ENCODE results near the gene AK1. TPM values are rescaled to one million over a fixed set of nuclear protein-coding genes. Genes with fewer than 3 reads are reported as not detected.

AK1 gene
- total and polyA plus RNA-seq, 2 donors (not counting 3 experiments of a cell fraction or from before 2014, with no cell fraction given), result 115 to 148 TPM

- POLR2A ChIA-PET, result interaction anchor here (1.4 kb wide), 1 partner anchor 11 kb away, joined by 3 read pairs; no protein-coding TSS in a partner anchor
- Histone ChIP-seq H3K4me3 (replicated peaks in 1 of 3; ENCODE audit: insufficient read depth in 1 of 3, low read depth in 1 of 3, low read length in 3 of 3) (no peak overlapping the region), H4K20me1 (replicated peaks; ENCODE audit: control insufficient read depth, extremely low read depth, insufficient read depth, low read length) (no peaks in the 10 kb centered on the region), H2AFZ (ENCODE audit: low read depth, low read length) (no peak overlapping the region), H3K79me2 (ENCODE audit: control insufficient read depth, insufficient read depth, low read length) (no peaks in the 10 kb centered on the region), H3K9me3 (replicated peaks; ENCODE audit: control insufficient read depth, insufficient read depth, low read length) (no peaks in the 10 kb centered on the region), H3K27ac (ENCODE audit: insufficient read depth, low read depth, low read length) (no peak overlapping the region), H3K4me2 (ENCODE audit: insufficient read depth, low read length) (no peak overlapping the region), H3K36me3 (ENCODE audit: control insufficient read depth in 2 of 2, extremely low read depth in 1 of 2, insufficient read depth in 2 of 2, low read length in 2 of 2) (no peaks in the 10 kb centered on the region), H3K4me1 (ENCODE audit: control insufficient read depth, extremely low read depth, insufficient read depth, low read length) (peaks cover 36% of the 10 kb centered on the region), H3K9me1 (replicated peaks; ENCODE audit: control insufficient read depth, extremely low read depth, insufficient read depth, low read length) (no peaks in the 10 kb centered on the region), H3K27me3 (ENCODE audit: control insufficient read depth in 2 of 2, insufficient read depth in 2 of 2, low read length in 2 of 2) (no peaks in the 10 kb centered on the region), H3K9ac (replicated peaks; ENCODE audit: extremely low read depth, insufficient read depth, low read length) (no peak overlapping the region)
- DNase-seq (ENCODE audit: low read depth, low spot score) (no peak), FAIRE-seq (no peak)
- dilution Hi-C loops (cut with MboI; ENCODE audit: extremely low pct_ligation_motif_present, low sequenced_read_pairs), result no loop called here
- intact Hi-C loops (cut with micrococcal nuclease), result no loop called here
- CTCF ChIA-PET, result interaction anchor here (0.5 to 3.5 kb wide), 8 partner anchors 9 to 66 kb away, joined by 3 to 12 read pairs (median 3); partner anchors contain the start of gene ENG
- TF ChIP-seq JUN (IDR thresholded peaks at IDR 0.05; ENCODE audit: borderline replicate concordance, insufficient read depth, insufficient read length, low read depth) (no peak), GATA2 (IDR thresholded peaks at IDR 0.05; ENCODE audit: insufficient read depth, insufficient read length, low read depth, low read length) (no peak), POLR2AphosphoS5 (IDR thresholded peaks at IDR 0.05; ENCODE audit: insufficient read depth, low read depth, low read length) (no peak), POLR2A (IDR thresholded peaks at IDR 0.05; ENCODE audit: low read depth, low read length) (no peak), EZH2 (IDR thresholded peaks at IDR 0.05; ENCODE audit: borderline replicate concordance, low read depth, low read length, severe bottlenecking) (no peak), FOS (IDR thresholded peaks at IDR 0.05; ENCODE audit: borderline replicate concordance, insufficient read depth, low read length) (no peak)
- TF ChIP-seq, protein P1, sequence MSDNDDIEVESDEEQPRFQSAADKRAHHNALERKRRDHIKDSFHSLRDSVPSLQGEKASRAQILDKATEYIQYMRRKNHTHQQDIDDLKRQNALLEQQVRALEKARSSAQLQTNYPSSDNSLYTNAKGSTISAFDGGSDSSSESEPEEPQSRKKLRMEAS (IDR thresholded peaks at IDR 0.05; ENCODE audit: insufficient read depth, insufficient read length), result no peak
- no TSS peak for BruUV-seq (replicated peaks)
Measured at GRCh38 chr9:127863191-127863621, 14.3 kb downstream of the AK1 start.

All from endothelial cell of umbilical vein (primary cell).